ENCODE data around the gene ANK2.

- TF ChIP-seq, protein P1, sequence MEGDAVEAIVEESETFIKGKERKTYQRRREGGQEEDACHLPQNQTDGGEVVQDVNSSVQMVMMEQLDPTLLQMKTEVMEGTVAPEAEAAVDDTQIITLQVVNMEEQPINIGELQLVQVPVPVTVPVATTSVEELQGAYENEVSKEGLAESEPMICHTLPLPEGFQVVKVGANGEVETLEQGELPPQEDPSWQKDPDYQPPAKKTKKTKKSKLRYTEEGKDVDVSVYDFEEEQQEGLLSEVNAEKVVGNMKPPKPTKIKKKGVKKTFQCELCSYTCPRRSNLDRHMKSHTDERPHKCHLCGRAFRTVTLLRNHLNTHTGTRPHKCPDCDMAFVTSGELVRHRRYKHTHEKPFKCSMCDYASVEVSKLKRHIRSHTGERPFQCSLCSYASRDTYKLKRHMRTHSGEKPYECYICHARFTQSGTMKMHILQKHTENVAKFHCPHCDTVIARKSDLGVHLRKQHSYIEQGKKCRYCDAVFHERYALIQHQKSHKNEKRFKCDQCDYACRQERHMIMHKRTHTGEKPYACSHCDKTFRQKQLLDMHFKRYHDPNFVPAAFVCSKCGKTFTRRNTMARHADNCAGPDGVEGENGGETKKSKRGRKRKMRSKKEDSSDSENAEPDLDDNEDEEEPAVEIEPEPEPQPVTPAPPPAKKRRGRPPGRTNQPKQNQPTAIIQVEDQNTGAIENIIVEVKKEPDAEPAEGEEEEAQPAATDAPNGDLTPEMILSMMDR (IDR thresholded peaks at IDR 0.05), result no peak
- TF ChIP-seq TCF7L2 (IDR thresholded peaks at IDR 0.05; ENCODE audit: low read depth, low read length) (no peak), POLR2AphosphoS5 (IDR thresholded peaks at IDR 0.05; ENCODE audit: low read depth, low read length) (no peak)
Observed at GRCh38 chr4:113433116-113433515, 383.7 kb downstream of the ANK2 start.

All from Panc1 (cell line).